ENCODE data around the gene CPSF4L. TPM values are rescaled to one million over a fixed set of nuclear protein-coding genes. Genes with fewer than 3 reads are reported as not detected.

CPSF4L gene
- polyA plus RNA-seq, 1 experiment = not detected

DNA sequence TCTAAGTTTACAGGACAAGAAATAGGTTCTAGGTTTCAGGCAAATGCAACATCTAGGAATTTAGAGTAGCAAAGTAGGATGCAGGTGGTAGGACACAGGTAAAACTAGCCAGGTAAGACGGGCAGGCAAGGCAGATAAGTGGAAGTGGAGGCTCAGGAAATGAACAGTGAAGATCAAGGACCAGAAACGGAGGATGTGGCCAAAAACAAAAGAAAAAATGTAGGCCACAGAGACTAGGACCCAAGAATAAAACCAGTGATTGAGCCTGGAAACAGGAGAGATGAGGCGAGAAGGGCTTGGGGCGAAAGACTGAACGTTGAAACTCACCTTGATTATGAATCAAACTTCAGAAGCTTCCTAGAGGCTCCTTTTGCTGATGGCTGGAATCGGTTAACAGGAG lies 24.0 kb downstream of the CPSF4L start:
- no peak overlapping the region for H3K27ac ChIP-seq (ENCODE audit: low read depth, low read length)
- H3K9me3 ChIP-seq (ENCODE audit: control insufficient read depth, insufficient read depth, low read length) = no peaks in the 10 kb centered on the region; the same call in 1 of the 2 replicates
- no peaks in the 10 kb centered on the region for H3K27me3 ChIP-seq (ENCODE audit: control insufficient read depth, insufficient read depth, low read length)
- DNase-seq (ENCODE audit: low read depth, low spot score) = no peak
- H3K4me3 ChIP-seq (ENCODE audit: low read depth, low read length) = no peak overlapping the region
- ChIA-PET CTCF (interaction anchor here (0.5 to 1.1 kb wide), 3 partner anchors 18 to 850 kb away, joined by 3 to 8 read pairs (median 7); no protein-coding TSS in a partner anchor), POLR2A (no interaction called here)
- TF ChIP-seq, protein P1, sequence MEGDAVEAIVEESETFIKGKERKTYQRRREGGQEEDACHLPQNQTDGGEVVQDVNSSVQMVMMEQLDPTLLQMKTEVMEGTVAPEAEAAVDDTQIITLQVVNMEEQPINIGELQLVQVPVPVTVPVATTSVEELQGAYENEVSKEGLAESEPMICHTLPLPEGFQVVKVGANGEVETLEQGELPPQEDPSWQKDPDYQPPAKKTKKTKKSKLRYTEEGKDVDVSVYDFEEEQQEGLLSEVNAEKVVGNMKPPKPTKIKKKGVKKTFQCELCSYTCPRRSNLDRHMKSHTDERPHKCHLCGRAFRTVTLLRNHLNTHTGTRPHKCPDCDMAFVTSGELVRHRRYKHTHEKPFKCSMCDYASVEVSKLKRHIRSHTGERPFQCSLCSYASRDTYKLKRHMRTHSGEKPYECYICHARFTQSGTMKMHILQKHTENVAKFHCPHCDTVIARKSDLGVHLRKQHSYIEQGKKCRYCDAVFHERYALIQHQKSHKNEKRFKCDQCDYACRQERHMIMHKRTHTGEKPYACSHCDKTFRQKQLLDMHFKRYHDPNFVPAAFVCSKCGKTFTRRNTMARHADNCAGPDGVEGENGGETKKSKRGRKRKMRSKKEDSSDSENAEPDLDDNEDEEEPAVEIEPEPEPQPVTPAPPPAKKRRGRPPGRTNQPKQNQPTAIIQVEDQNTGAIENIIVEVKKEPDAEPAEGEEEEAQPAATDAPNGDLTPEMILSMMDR (IDR thresholded peaks at IDR 0.05; ENCODE audit: low read depth, low read length) = no peak

DNA sequence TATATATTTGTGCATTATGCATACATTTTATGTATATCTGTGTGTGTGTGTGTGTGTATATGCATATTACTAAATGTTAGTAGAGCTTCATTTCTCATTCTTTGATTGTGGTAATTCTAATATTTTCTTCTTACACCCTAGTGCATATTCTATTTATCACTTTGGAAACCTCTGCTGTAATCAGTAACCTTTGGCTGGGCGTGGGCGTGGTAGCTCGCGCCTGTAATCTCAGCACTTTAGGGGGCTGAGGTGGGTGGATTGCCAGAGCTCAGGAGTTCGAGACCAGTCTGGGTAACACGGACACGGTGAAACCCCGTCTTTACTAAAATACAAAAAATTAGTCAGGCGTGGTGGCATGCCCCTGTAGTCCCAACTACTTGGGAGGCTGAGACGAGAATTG lies 26.9 kb downstream of the CPSF4L start:
- Histone ChIP-seq H3K27ac (ENCODE audit: low read depth, low read length) (no peak overlapping the region), H3K27me3 (ENCODE audit: control insufficient read depth, insufficient read depth, low read length) (no peaks in the 10 kb centered on the region), H3K9me3 (ENCODE audit: control insufficient read depth, insufficient read depth, low read length) (no peaks in the 10 kb centered on the region; the same call in 1 of the 2 replicates), H3K4me3 (ENCODE audit: low read depth, low read length) (no peak overlapping the region)
- CTCF ChIA-PET = interaction anchor here (1.1 to 3.4 kb wide), 4 partner anchors 21 to 510 kb away, joined by 3 to 19 read pairs (median 13); no protein-coding TSS in a partner anchor
- no peak for DNase-seq (ENCODE audit: low read depth, low spot score)
- POLR2A ChIA-PET = no interaction called here
- TF ChIP-seq, protein P1 (IDR thresholded peaks at IDR 0.05; ENCODE audit: low read depth, low read length) = no peak

DNA sequence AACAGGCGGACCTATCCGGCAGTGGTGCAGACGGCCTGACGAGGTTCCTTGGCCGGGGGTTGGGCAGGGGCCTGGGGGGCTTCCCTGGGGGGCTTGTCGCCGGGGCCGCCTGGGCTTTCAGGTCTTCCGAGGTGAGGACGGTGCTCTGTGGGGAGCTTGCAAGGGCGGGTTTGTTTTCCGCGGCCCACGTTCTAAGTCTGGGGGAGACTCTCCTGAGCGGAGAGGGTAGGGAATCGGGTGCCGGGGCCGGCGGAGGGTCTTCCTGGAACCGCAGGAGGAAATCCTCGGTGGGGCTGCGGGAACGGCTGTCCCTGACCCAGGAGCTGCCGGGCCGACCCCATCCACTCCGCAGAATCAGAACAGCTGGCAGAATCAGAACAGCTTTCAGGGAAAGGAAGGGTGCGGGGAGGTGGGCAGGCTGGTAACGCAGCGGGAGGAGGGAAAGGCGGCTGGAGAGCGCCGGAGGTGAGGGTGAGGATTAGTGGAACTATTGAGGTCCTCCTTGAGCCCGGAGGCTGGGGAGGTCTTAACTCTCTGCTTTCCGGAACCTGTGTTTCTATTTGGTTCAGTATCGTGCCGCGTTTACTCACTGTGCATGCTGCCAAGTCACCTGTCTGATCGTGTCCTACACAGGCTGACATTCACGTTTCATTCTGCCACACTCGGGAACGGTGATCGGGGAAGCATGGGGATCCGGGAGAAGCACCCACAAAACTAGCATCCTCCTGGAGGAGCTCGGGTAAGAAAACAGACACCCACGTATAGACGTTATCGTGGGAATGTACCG lies 28.9 kb downstream of the CPSF4L start:
- Histone ChIP-seq H3K27ac (ENCODE audit: low read depth, low read length) (peak overlapping the region; percentile 47), H3K27me3 (ENCODE audit: control insufficient read depth, insufficient read depth, low read length) (no peaks in the 10 kb centered on the region), H3K4me3 (ENCODE audit: low read depth, low read length) (peak overlapping the region; percentile 90), H3K9me3 (ENCODE audit: control insufficient read depth, insufficient read depth, low read length) (no peaks in the 10 kb centered on the region; the same call in 1 of the 2 replicates)
- TF ChIP-seq, protein P1 (IDR thresholded peaks at IDR 0.05; ENCODE audit: low read depth, low read length) = no peak
- DNase-seq (ENCODE audit: low read depth, low spot score) = no peak
- POLR2A ChIA-PET = interaction anchor here (0.5 to 2.0 kb wide), 9 partner anchors 11 to 640 kb away, joined by 3 to 9 read pairs (median 4); partner anchors contain the start of gene COG1
- CTCF ChIA-PET = interaction anchor here (0.6 to 2.8 kb wide), 12 partner anchors 10 to 974 kb away, joined by 3 to 27 read pairs (median 3); partner anchors contain the start of gene COG1

DNA sequence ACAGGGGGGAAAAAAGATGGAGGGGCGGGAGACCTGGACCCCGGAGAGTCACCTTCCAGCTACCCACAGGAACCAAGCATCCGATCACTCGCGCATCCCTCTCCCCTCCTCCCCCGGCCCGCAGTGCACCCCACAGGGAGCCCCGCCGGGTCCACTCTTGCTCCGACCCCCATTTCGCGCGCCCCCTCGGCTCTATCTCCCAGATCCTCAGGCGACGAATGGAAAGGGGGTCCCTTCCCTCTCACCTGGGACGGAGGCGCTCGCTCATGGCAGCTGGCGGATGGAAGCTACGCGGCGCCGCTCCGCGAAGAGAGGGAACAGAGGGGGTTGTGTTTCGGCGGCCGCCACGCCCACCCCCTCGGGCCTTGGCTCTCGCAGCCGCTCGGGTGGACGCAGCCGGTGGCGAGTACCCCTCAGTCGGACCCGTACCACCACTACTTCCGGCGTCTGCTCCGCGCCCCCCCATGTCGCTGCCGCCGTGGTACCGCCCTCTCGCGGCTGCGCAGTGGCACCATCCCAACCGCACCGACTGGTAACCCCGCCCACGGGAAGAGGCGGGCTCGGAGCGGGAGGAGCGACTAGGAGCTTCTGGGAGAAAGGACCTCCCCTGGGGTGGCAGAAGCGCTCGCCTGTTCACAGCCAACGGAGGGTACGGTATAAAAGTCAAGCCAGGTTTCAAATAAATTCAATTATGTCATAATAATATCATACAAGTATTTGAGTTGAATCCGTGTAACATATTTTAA lies 29.7 kb downstream of the CPSF4L start:
- no peaks in the 10 kb centered on the region; the same call in 1 of the 2 replicates for H3K9me3 ChIP-seq (ENCODE audit: control insufficient read depth, insufficient read depth, low read length)
- ChIA-PET POLR2A (interaction anchor here (0.5 to 2.0 kb wide), 11 partner anchors 10 to 639 kb away, joined by 3 to 9 read pairs (median 4); partner anchors contain the start of gene COG1), CTCF (interaction anchor here (0.6 to 2.8 kb wide), 13 partner anchors 9 to 974 kb away, joined by 3 to 27 read pairs (median 3); partner anchors contain the start of gene COG1)
- DNase-seq (ENCODE audit: low read depth, low spot score) = peak; percentile 88
- no peaks in the 10 kb centered on the region for H3K27me3 ChIP-seq (ENCODE audit: control insufficient read depth, insufficient read depth, low read length)
- H3K4me3 ChIP-seq (ENCODE audit: low read depth, low read length) = peak overlapping the region; percentile 90
- H3K27ac ChIP-seq (ENCODE audit: low read depth, low read length) = peak overlapping the region; percentile 39
- TF ChIP-seq, protein P1 (IDR thresholded peaks at IDR 0.05; ENCODE audit: low read depth, low read length) = peak; percentile 28; the same call in 1 of the 2 replicates
